GM12878 (cell line): ENCODE results near the gene RAD51B.

Experiments
- CHD2 ChIP-seq: IDR thresholded peaks from 2 replicates; pipeline ENCODE4 v1.6.1; 2011; ENCODE audit warnings: low read depth, low read length, improper control_type of control experiment, borderline replicate concordance
- CREB1 ChIP-seq: IDR thresholded peaks from 2 replicates; pipeline ENCODE4 v1.6.1; 2012; ENCODE audit warnings: low read depth, mild to moderate bottlenecking, inconsistent platforms
- FOXK2 ChIP-seq: fragments of 450-650 bp; IDR thresholded peaks from 2 replicates; pipeline ENCODE4 v1.6.1; 2017; ENCODE audit warnings: mild to moderate bottlenecking, moderate library complexity
- NBN ChIP-seq: fragments of 450-650 bp; IDR thresholded peaks from 2 replicates; pipeline ENCODE4 v1.6.1; 2016
- RELA ChIP-seq: fragments of 450-650 bp; IDR thresholded peaks from 2 replicates; pipeline ENCODE4 v1.8.0; 2014; ENCODE audit warnings: borderline replicate concordance; ENCODE audit not compliant: partially characterized antibody
- SMAD1 ChIP-seq: fragments of 450-650 bp; IDR thresholded peaks from 2 replicates; pipeline ENCODE4 v1.6.1; 2018; ENCODE audit warnings: mild to moderate bottlenecking, low read depth; ENCODE audit not compliant: partially characterized antibody
- SREBF2 ChIP-seq: IDR thresholded peaks from 2 replicates; pipeline ENCODE4 v1.6.1; 2012; ENCODE audit warnings: mild to moderate bottlenecking, low read length
- YY1 ChIP-seq: IDR thresholded peaks from 2 replicates; pipeline ENCODE4 v1.6.1; 2011; ENCODE audit warnings: low read depth, mild to moderate bottlenecking, low read length
- TF ChIP-seq, protein P1 (sequence below), 3 experiments: IDR thresholded peaks in 2 of 3; conservative IDR thresholded peaks in 1 of 3; 2 replicates each; pipeline ENCODE4 v1.5.1; 2011; ENCODE audit warnings: low read depth in 3 of 3, low read length in 3 of 3, mild to moderate bottlenecking in 3 of 3, control low read depth in 2 of 3, moderate library complexity in 2 of 3, inconsistent platforms in 1 of 3, mixed read lengths in 1 of 3; ENCODE audit not compliant: control insufficient read depth in 2 of 3, insufficient read depth in 1 of 3; ENCODE audit errors: extremely low read depth in 1 of 3
- TF ChIP-seq, protein P2 (sequence below): fragments of 450-650 bp; IDR thresholded peaks from 2 replicates; pipeline ENCODE4 v1.6.1; 2016; ENCODE audit warnings: mild to moderate bottlenecking, moderate library complexity, borderline replicate concordance
- TF ChIP-seq, protein P3 (sequence below): IDR thresholded peaks from 2 replicates; pipeline ENCODE4 v1.6.1; 2012; ENCODE audit warnings: low read depth, low read length, improper control_type of control experiment
- TF ChIP-seq, protein P4 (sequence below): fragments of 450-650 bp; IDR thresholded peaks from 2 replicates; pipeline ENCODE4 v1.6.1; 2016; ENCODE audit warnings: mild to moderate bottlenecking

DNA sequence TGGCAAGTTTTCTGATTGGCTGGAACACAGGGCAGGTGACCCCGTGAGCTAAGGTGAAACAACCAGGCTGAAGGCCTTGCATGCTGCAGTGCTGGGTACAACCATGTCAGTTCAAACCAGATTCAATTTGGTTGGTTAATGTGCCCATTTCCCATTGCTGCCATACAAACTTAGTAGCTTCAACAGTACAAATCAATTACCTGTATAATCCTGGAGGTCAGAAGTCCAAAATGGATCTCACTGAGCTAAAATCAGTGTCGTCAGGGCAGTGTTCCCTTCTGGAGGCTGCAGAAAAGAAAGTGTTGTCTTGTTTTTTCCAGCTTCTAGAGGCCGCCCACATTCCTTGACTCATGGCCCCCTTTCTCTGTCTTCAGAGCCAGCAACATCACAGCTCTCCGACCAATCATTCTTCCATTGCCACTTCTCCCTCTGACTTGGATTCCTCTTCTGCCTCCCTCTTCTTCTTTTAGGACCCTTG lies 751.6 kb downstream of the RAD51B start:
- TF ChIP-seq, protein P1, sequence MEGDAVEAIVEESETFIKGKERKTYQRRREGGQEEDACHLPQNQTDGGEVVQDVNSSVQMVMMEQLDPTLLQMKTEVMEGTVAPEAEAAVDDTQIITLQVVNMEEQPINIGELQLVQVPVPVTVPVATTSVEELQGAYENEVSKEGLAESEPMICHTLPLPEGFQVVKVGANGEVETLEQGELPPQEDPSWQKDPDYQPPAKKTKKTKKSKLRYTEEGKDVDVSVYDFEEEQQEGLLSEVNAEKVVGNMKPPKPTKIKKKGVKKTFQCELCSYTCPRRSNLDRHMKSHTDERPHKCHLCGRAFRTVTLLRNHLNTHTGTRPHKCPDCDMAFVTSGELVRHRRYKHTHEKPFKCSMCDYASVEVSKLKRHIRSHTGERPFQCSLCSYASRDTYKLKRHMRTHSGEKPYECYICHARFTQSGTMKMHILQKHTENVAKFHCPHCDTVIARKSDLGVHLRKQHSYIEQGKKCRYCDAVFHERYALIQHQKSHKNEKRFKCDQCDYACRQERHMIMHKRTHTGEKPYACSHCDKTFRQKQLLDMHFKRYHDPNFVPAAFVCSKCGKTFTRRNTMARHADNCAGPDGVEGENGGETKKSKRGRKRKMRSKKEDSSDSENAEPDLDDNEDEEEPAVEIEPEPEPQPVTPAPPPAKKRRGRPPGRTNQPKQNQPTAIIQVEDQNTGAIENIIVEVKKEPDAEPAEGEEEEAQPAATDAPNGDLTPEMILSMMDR (IDR thresholded peaks at IDR 0.05 in 2 of 3, conservative IDR thresholded peaks at IDR 0.05 in 1 of 3; ENCODE audit: control insufficient read depth in 2 of 3, extremely low read depth in 1 of 3, insufficient read depth in 1 of 3, low read depth in 3 of 3, low read length in 3 of 3), result no peak
- TF ChIP-seq NBN (no peak), RELA (no peak), SMAD1 (no peak), CHD2 (no peak), YY1 (no peak), CREB1 (no peak), SREBF2 (no peak), FOXK2 (no peak)
- TF ChIP-seq, protein P2, sequence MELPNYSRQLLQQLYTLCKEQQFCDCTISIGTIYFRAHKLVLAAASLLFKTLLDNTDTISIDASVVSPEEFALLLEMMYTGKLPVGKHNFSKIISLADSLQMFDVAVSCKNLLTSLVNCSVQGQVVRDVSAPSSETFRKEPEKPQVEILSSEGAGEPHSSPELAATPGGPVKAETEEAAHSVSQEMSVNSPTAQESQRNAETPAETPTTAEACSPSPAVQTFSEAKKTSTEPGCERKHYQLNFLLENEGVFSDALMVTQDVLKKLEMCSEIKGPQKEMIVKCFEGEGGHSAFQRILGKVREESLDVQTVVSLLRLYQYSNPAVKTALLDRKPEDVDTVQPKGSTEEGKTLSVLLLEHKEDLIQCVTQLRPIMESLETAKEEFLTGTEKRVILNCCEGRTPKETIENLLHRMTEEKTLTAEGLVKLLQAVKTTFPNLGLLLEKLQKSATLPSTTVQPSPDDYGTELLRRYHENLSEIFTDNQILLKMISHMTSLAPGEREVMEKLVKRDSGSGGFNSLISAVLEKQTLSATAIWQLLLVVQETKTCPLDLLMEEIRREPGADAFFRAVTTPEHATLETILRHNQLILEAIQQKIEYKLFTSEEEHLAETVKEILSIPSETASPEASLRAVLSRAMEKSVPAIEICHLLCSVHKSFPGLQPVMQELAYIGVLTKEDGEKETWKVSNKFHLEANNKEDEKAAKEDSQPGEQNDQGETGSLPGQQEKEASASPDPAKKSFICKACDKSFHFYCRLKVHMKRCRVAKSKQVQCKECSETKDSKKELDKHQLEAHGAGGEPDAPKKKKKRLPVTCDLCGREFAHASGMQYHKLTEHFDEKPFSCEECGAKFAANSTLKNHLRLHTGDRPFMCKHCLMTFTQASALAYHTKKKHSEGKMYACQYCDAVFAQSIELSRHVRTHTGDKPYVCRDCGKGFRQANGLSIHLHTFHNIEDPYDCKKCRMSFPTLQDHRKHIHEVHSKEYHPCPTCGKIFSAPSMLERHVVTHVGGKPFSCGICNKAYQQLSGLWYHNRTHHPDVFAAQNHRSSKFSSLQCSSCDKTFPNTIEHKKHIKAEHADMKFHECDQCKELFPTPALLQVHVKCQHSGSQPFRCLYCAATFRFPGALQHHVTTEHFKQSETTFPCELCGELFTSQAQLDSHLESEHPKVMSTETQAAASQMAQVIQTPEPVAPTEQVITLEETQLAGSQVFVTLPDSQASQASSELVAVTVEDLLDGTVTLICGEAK, result no peak
- TF ChIP-seq, protein P3, sequence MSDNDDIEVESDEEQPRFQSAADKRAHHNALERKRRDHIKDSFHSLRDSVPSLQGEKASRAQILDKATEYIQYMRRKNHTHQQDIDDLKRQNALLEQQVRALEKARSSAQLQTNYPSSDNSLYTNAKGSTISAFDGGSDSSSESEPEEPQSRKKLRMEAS, result no peak
- TF ChIP-seq, protein P4, sequence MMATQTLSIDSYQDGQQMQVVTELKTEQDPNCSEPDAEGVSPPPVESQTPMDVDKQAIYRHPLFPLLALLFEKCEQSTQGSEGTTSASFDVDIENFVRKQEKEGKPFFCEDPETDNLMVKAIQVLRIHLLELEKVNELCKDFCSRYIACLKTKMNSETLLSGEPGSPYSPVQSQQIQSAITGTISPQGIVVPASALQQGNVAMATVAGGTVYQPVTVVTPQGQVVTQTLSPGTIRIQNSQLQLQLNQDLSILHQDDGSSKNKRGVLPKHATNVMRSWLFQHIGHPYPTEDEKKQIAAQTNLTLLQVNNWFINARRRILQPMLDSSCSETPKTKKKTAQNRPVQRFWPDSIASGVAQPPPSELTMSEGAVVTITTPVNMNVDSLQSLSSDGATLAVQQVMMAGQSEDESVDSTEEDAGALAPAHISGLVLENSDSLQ, result no peak
